Mammary epithelial cell (primary cell): ENCODE data around the gene KMT2C.

ENCODE experiments used
- EZH2 ChIP-seq: IDR thresholded peaks from 2 replicates; pipeline ENCODE4 v1.6.1; 2012; ENCODE audit warnings: low read length, inconsistent platforms, borderline replicate concordance
- TF ChIP-seq, protein P1 (sequence below), 2 donors: IDR thresholded peaks in 1 of 2; conservative IDR thresholded peaks in 1 of 2; 2 replicates each; pipeline ENCODE4 v1.5.1; 2011 to 2012; ENCODE audit warnings: inconsistent platforms in 2 of 2, low read length in 2 of 2, mild to moderate bottlenecking in 2 of 2, control low read depth in 1 of 2, low read depth in 1 of 2; ENCODE audit not compliant: insufficient read depth in 1 of 2; ENCODE audit errors: extremely low read depth in 1 of 2

- TF ChIP-seq, protein P1, sequence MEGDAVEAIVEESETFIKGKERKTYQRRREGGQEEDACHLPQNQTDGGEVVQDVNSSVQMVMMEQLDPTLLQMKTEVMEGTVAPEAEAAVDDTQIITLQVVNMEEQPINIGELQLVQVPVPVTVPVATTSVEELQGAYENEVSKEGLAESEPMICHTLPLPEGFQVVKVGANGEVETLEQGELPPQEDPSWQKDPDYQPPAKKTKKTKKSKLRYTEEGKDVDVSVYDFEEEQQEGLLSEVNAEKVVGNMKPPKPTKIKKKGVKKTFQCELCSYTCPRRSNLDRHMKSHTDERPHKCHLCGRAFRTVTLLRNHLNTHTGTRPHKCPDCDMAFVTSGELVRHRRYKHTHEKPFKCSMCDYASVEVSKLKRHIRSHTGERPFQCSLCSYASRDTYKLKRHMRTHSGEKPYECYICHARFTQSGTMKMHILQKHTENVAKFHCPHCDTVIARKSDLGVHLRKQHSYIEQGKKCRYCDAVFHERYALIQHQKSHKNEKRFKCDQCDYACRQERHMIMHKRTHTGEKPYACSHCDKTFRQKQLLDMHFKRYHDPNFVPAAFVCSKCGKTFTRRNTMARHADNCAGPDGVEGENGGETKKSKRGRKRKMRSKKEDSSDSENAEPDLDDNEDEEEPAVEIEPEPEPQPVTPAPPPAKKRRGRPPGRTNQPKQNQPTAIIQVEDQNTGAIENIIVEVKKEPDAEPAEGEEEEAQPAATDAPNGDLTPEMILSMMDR (conservative IDR thresholded peaks at IDR 0.05 in 1 of 2, IDR thresholded peaks at IDR 0.05 in 1 of 2; ENCODE audit: extremely low read depth in 1 of 2, insufficient read depth in 1 of 2, low read depth in 1 of 2, low read length in 2 of 2): no peak
- TF ChIP-seq EZH2: no peak
Measured at GRCh38 chr7:152097330-152097729, 338.5 kb downstream of the KMT2C start.
